A673 (cell line): ENCODE measurements around the gene SPATA31C1.

Experiments
- CTCF ChIP-seq: fragments of 300-800, 200-600 bp; sonication (generic); conservative IDR thresholded peaks from 2 replicates; pipeline ENCODE4 v1.5.1; 2017; ENCODE audit warnings: low read depth, mild to moderate bottlenecking, antibody characterized with exemption, low read length, moderate library complexity, mixed read lengths
- EZH2 ChIP-seq: fragments of 200-600 bp; sonication (generic); IDR thresholded peaks from 2 replicates; pipeline ENCODE4 v1.6.1; 2017; ENCODE audit warnings: borderline replicate concordance, low read depth, mild to moderate bottlenecking, mixed read lengths, antibody characterized with exemption, low read length; ENCODE audit not compliant: poor library complexity, severe bottlenecking

GRCh38 chr9:87891754-87892153 is 26.0 kb upstream of the SPATA31C1 start:
- TF ChIP-seq CTCF, result no peak
- no peak for TF ChIP-seq EZH2
